ENCODE measurements around the gene EIF4E3.

Gene EIF4E3

DNA sequence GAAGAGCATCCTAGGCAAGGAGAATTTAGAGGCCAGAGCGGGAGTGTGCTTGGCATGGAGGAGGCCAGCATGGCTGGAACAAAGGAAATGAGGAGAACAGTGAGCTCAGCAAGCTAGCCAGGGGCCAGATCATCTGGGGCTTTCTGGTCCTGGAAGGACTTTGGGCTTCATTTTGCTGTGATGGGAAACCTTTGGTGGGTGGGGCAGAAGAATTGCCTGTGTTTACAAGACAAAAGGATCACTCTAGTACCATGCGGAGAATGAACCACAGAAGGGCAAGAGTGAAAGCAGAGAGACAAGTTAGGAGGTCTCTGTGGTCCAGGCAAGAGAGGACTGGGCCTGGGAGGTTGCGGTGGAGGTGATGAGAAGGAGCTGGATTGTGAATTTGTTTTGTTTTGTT lies 80.1 kb downstream of the EIF4E3 start:
- TF ChIP-seq, protein P1, sequence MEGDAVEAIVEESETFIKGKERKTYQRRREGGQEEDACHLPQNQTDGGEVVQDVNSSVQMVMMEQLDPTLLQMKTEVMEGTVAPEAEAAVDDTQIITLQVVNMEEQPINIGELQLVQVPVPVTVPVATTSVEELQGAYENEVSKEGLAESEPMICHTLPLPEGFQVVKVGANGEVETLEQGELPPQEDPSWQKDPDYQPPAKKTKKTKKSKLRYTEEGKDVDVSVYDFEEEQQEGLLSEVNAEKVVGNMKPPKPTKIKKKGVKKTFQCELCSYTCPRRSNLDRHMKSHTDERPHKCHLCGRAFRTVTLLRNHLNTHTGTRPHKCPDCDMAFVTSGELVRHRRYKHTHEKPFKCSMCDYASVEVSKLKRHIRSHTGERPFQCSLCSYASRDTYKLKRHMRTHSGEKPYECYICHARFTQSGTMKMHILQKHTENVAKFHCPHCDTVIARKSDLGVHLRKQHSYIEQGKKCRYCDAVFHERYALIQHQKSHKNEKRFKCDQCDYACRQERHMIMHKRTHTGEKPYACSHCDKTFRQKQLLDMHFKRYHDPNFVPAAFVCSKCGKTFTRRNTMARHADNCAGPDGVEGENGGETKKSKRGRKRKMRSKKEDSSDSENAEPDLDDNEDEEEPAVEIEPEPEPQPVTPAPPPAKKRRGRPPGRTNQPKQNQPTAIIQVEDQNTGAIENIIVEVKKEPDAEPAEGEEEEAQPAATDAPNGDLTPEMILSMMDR (IDR thresholded peaks at IDR 0.05; ENCODE audit: low read depth, low read length, missing control alignments), result no peak
- DNase-seq (ENCODE audit: extremely low read depth, low read depth), result no peak
- H3K4me3 ChIP-seq (replicated peaks; ENCODE audit: low read depth, low read length), result no peak overlapping the region

DNA sequence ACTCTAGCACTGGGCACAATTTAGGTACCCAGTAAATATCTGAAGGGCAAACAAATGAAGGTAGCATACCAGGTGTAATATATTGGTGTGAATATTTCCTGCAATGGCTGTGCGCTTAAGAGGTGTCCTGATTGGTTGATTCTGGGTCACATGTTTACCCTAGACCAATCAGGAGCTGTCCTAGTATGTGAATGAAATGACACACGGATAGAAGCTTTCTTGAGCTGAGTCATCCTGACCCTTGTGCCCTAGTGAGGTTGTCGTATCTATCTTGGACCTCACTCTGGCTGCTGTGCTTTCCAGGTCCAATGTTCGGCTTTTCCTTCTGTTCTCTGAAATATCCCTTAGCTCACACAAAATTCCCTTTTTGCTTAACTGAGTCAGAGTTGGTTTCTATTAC lies 83.5 kb downstream of the EIF4E3 start:
- TF ChIP-seq, protein P1 (IDR thresholded peaks at IDR 0.05; ENCODE audit: low read depth, low read length, missing control alignments), result no peak
- no peak for DNase-seq (ENCODE audit: extremely low read depth, low read depth)
- H3K4me3 ChIP-seq (replicated peaks; ENCODE audit: low read depth, low read length), result no peak overlapping the region

DNA sequence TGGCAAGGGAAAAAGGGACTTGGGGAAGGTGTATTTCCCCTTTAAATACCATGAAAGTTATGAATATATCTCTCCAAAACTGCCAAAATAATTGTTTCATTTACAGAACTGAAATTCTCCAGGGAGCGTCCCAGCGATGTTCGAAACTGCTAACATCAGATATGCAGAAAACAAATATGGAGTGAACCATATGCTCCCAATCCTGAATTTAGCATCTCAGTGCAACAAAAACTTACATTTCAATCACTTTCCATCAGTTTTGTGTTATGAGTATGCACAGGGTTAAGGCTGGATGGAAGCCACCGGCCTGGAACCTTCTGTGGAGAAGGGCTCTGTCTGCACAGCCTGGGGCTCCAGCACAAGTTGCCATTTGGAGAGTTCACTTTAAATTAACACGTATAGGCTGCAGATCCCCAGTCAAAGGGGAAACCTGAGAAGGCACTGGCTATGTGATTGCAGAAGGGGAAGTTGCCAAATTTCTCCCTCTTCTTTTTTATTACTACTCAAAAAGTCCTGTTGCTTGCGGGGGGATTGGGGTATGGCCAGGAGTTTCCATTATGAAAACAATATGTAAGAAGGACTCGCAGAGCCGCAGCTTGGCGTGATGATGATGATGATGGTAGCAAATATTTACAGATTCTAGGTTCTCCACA lies 84.7 kb downstream of the EIF4E3 start:
- no peak overlapping the region for H3K4me3 ChIP-seq (replicated peaks; ENCODE audit: low read depth, low read length)
- DNase-seq (ENCODE audit: extremely low read depth, low read depth), result no peak
- TF ChIP-seq, protein P1 (IDR thresholded peaks at IDR 0.05; ENCODE audit: low read depth, low read length, missing control alignments), result no peak

DNA sequence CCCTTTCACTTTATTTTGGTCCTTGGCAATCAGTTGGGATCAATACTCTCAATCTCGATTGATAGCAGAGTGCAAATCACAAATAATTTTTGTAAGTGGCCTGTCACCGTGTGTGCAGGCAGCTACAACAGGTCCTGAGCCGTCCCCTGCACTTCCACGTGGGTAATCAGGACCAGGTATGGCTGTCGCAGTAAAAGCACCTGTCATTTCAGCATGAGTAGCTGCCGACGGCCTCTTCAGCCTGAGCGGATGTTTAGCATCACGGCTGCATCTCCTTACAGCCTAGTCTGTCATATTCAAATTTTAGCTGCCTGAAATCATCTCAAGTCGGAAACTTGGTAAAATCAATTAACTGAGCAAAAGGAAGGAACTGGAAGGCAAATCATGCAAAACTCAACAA lies 88.7 kb downstream of the EIF4E3 start:
- H3K4me3 ChIP-seq (replicated peaks; ENCODE audit: low read depth, low read length), result no peak overlapping the region
- TF ChIP-seq, protein P1 (IDR thresholded peaks at IDR 0.05; ENCODE audit: low read depth, low read length, missing control alignments), result no peak
- DNase-seq (ENCODE audit: extremely low read depth, low read depth), result no peak

DNA sequence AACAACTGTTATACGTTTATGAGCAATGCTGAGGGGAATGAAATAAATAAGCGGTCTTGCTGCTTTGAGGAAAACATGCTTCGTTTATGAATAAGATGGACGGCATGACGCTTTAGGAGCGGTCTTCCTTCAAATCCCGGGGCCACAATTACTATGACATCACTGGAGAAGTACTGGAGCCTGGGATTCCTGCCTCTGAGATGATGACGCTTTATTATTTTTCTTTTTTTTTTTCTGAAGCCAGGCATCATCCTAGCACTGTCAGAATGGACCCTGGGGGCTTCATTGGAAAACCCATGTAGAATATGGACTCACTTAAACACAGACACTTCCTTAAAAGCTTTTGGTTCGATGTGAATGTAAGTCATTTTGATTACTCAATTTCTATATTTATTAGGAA lies 89.2 kb downstream of the EIF4E3 start:
- no peak for DNase-seq (ENCODE audit: extremely low read depth, low read depth)
- H3K4me3 ChIP-seq (replicated peaks; ENCODE audit: low read depth, low read length), result no peak overlapping the region
- TF ChIP-seq, protein P1 (IDR thresholded peaks at IDR 0.05; ENCODE audit: low read depth, low read length, missing control alignments), result no peak

DNA sequence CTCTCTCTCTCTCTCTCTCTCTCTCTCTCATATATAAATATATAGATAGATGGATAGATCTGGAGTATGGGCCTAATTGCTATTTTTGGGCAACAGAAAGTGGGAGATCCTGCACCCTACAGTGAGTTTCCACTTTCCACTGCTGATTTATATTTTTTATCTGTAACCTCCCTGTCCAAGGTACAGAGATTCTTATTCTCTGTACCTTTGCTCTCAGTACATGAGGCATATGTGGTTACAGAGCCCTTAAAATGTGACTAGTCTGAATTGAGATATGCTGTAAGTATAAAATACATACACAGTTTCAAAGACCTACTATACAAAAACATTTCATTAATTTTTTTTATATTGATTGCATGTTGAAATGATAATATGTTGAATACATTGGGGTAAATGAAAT lies 90.5 kb downstream of the EIF4E3 start:
- DNase-seq (ENCODE audit: extremely low read depth, low read depth), result no peak
- no peak overlapping the region for H3K4me3 ChIP-seq (replicated peaks; ENCODE audit: low read depth, low read length)
- TF ChIP-seq, protein P1 (IDR thresholded peaks at IDR 0.05; ENCODE audit: low read depth, low read length, missing control alignments), result no peak

DNA sequence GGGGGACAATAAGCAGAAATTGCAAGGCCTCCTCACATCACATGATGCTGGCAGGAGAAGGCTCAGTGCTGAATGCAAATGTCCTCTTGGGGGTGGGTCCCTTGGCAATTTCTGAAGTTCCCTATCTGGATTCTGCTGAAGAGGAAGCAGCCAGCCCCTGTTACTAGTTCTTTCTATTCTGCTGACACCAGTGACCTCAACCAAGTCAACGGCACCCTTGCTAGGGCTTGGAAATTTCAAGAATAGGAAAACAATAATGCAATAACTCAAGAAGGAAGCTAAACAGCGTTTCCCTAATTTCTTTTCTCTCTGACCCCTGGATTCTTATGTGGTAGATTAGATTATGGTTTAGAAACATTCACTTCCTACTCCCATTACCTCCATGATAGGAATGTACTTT lies 95.5 kb downstream of the EIF4E3 start:
- TF ChIP-seq, protein P1 (IDR thresholded peaks at IDR 0.05; ENCODE audit: low read depth, low read length, missing control alignments), result no peak
- no peak for DNase-seq (ENCODE audit: extremely low read depth, low read depth)

More for the DNA sequence above, 95.5 kb downstream of the EIF4E3 start:
- no peak overlapping the region for H3K4me3 ChIP-seq (replicated peaks; ENCODE audit: low read depth, low read length)
